Measurements from ENCODE around the gene EMP2. TPM values are rescaled to one million over a fixed set of nuclear protein-coding genes. Genes with fewer than 3 reads are reported as not detected.

EMP2 gene
- total and polyA plus RNA-seq, 3 donors from 2014 or later, result 9.3 to 18.4 (median 13.1) TPM

DNA sequence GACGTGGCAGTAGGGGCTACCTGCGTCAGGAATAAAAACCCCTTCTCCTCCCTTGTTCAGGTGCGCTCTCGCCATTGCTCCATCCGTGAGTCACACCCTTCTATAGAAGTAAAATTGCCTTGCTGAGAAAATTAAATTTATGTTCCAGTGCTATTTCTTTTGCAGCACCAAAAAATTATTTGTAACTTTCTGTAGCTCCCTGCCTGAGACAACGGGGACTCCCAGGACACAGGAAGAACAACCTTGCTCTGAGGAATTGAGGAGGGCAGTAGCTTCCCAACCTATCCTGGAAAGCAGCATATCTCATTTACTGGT, 85.4 kb downstream of the EMP2 start:
- Histone ChIP-seq H3K9me3 (no peaks in the 10 kb centered on the region), H3K27me3 (no peaks in the 10 kb centered on the region), H3K4me3 (no peak overlapping the region), H3K27ac (no peak overlapping the region), H3K36me3 (ENCODE audit: low read depth, missing control alignments) (no peaks in the 10 kb centered on the region), H3K4me1 (no peaks in the 10 kb centered on the region)
- intact Hi-C loops (cut with DNase I; ENCODE audit: low total_unique reads), result no loop called here
- no peak for TF ChIP-seq POLR2A (IDR thresholded peaks at IDR 0.05)
- TF ChIP-seq, protein P1, sequence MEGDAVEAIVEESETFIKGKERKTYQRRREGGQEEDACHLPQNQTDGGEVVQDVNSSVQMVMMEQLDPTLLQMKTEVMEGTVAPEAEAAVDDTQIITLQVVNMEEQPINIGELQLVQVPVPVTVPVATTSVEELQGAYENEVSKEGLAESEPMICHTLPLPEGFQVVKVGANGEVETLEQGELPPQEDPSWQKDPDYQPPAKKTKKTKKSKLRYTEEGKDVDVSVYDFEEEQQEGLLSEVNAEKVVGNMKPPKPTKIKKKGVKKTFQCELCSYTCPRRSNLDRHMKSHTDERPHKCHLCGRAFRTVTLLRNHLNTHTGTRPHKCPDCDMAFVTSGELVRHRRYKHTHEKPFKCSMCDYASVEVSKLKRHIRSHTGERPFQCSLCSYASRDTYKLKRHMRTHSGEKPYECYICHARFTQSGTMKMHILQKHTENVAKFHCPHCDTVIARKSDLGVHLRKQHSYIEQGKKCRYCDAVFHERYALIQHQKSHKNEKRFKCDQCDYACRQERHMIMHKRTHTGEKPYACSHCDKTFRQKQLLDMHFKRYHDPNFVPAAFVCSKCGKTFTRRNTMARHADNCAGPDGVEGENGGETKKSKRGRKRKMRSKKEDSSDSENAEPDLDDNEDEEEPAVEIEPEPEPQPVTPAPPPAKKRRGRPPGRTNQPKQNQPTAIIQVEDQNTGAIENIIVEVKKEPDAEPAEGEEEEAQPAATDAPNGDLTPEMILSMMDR (IDR thresholded peaks at IDR 0.05), result no peak
- DNase-seq, result no peak
- WGBS, 2 donors, result 88 to 96% methylated on average over 6 of the region's 6 CpGs

DNA sequence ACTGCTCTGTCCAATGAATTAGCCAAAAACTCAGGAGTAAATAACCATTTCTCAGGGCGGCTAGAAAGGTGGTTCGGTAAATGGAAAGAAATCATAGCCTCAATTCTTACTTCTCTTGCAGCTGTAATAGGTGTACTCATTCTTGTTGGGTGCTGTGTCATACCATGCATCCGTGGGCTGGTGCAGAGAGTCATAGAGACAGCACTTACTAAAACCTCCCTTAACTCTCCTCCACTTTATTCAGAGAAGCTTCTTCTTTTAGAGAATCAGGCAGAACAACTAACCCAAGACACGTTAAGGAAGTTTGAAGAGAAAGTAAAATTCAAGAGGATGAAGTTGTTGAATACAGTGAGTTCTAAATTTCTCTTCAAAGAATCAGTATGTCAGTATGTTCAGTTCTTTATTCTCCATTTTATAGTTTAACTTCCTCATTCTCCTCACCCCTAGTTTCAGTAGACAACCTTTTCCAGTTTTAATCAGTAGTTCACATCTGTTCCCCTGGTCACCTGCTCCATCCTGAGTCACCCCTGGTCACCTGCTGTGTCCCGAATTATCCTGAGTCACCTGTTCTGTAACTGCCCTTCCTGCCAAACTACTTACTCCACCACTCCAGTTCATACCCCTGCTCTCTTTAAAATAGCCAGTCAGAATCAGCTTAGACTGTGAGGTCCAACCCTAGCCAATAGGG, 85.9 kb downstream of the EMP2 start:
- intact Hi-C loops (cut with DNase I; ENCODE audit: low total_unique reads), result no loop called here
- no peaks in the 10 kb centered on the region for H3K9me3 ChIP-seq
- H3K27ac ChIP-seq, result no peak overlapping the region
- H3K36me3 ChIP-seq (ENCODE audit: low read depth, missing control alignments), result no peaks in the 10 kb centered on the region
- DNase-seq, result no peak
- no peak overlapping the region for H3K4me3 ChIP-seq
- no peaks in the 10 kb centered on the region for H3K4me1 ChIP-seq
- no peaks in the 10 kb centered on the region for H3K27me3 ChIP-seq
- 85 to 96% methylated on average over 5 of the region's 5 CpGs for WGBS, 2 donors
- no peak for TF ChIP-seq POLR2A (IDR thresholded peaks at IDR 0.05)
- TF ChIP-seq, protein P1 (IDR thresholded peaks at IDR 0.05), result no peak

DNA sequence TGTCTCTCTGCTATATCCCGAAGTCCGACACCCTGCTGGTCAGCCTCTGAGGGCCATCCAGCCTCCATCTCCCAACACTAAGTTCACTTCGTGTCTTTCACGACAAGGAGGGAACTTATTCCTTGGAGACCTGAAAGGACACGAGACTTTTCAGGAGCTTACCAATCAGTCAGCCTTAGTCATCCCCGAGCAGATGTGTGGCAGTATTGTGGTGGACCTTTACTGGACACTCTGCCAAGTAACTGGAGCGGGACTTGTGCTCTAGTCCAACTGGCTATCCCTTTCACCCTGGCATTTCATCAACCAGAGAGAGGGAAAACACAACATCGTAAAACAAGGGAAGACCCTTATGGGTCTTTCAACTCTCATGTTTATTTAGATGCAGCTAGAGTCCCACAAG, 87.1 kb downstream of the EMP2 start:
- 89 to 98% methylated on average over 6 to 8 of the region's 8 CpGs for WGBS, 2 donors
- intact Hi-C loops (cut with DNase I; ENCODE audit: low total_unique reads), result no loop called here
- H3K4me1 ChIP-seq, result no peaks in the 10 kb centered on the region
- no peak for DNase-seq
- TF ChIP-seq, protein P1 (IDR thresholded peaks at IDR 0.05), result no peak
- no peaks in the 10 kb centered on the region for H3K36me3 ChIP-seq (ENCODE audit: low read depth, missing control alignments)
- H3K27ac ChIP-seq, result no peak overlapping the region
- H3K9me3 ChIP-seq, result no peaks in the 10 kb centered on the region
- no peaks in the 10 kb centered on the region for H3K27me3 ChIP-seq
- no peak overlapping the region for H3K4me3 ChIP-seq

DNA sequence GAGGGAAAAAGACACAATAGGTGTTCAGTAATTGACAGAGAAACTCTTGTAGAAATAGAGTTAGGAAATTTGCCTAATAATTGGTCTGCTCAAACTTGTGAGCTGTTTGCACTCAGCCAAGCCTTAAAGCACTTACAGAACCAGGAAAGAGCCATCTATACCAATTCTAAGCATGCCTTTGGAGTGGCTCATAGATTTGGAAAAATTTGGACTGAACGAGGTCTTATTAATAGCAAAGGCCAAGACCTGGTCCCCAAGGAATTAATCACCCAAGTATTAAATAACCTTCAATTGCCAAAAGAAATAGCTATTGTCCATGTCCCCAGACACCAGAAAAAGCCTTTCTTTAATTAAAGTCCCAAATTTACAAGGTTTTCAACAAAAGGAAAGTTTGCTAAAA, 90.3 kb downstream of the EMP2 start:
- H3K27me3 ChIP-seq, result no peaks in the 10 kb centered on the region
- 27 to 47% methylated on average over 1 of the region's 1 CpG for WGBS, 2 donors
- no peaks in the 10 kb centered on the region for H3K36me3 ChIP-seq (ENCODE audit: low read depth, missing control alignments)
- intact Hi-C loops (cut with DNase I; ENCODE audit: low total_unique reads), result no loop called here
- no peak overlapping the region for H3K4me3 ChIP-seq
- no peak for DNase-seq
- TF ChIP-seq, protein P1 (IDR thresholded peaks at IDR 0.05), result no peak
- no peak for TF ChIP-seq POLR2A (IDR thresholded peaks at IDR 0.05)
- no peaks in the 10 kb centered on the region for H3K4me1 ChIP-seq
- H3K9me3 ChIP-seq, result no peaks in the 10 kb centered on the region
- H3K27ac ChIP-seq, result no peak overlapping the region

DNA sequence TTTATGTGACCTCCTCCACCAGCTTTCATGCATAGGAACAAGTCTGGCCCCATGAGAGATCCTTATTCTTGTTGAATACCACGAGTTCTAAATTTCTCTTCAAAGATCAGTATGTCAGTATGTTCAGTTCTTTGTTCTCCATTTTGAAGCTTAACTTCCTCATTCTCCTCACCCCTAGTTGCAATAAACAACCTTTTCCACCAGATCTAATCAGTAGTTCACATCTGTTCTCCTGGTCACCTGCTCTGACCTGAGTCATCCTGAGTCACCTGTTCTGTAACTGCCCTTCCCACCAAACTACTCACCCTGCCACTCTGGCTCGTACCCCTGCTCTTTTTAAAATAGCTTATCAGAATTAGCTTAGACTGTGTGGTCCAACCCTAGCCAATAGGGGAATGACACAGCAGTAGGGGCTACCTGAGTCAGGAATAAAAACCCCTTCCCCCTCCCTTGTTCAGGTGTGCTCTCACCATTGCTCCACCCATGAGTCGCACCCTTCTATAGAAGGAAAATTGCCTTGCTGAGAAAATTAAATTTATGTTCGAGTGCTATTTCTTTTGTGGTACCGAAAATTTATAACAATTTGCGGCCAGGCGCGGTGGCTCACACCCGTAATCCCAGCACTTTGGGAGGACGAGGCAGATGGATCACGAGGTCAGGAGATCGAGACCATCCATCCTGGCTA, 94.6 kb downstream of the EMP2 start:
- no peaks in the 10 kb centered on the region for H3K27me3 ChIP-seq
- TF ChIP-seq, protein P1 (IDR thresholded peaks at IDR 0.05), result no peak
- TF ChIP-seq POLR2A (IDR thresholded peaks at IDR 0.05), result no peak
- H3K4me3 ChIP-seq, result no peak overlapping the region
- intact Hi-C loops (cut with DNase I; ENCODE audit: low total_unique reads), result no loop called here
- H3K4me1 ChIP-seq, result no peaks in the 10 kb centered on the region
- H3K27ac ChIP-seq, result no peak overlapping the region
- WGBS, 2 donors, result 88 to 89% methylated on average over 12 of the region's 12 CpGs
- no peaks in the 10 kb centered on the region for H3K36me3 ChIP-seq (ENCODE audit: low read depth, missing control alignments)
- no peaks in the 10 kb centered on the region for H3K9me3 ChIP-seq
- DNase-seq, result no peak
